HepG2 (cell line): ENCODE results near the gene TOR2A. TPM values are rescaled to one million over a fixed set of nuclear protein-coding genes. Genes with fewer than 3 reads are reported as not detected.

Experiments
- ATAC-seq: fragments of 200-7000 bp; cut with Tn5 transposase; 3 replicates; pipeline ENCODE4 v1.9.1; 2020; ENCODE audit warnings: mild to moderate bottlenecking, moderate library complexity
- BruUV-seq: library from RNA; stranded (reverse); fragments of 400-500 nt; replicated peaks from 2 replicates; lab custom pipeline; 2021; lab: Mats Ljungman, UMichigan
- CTCF ChIA-PET: fragments of 300-600 bp; formaldehyde crosslinking; extraction: SDS; loops from one replicate; lab custom pipeline; 2021; ENCODE audit warnings: low total read pairs, inconsistent platforms, low intra/inter-chr PET ratio; lab: Yijun Ruan, JAX
- POLR2A ChIA-PET: fragments of 350-600 bp; sonication (Branson Sonifier 250); formaldehyde crosslinking; loops from one replicate; lab custom pipeline; 2020; ENCODE audit warnings: antibody characterized with exemption, inconsistent platforms; lab: Yijun Ruan, JAX
- DNase-seq: peaks from one replicate; pipeline ENCODE4 v3.0.0-alpha.2; 2015; ENCODE audit warnings: low spot score
- FAIRE-seq: peaks from 3 replicates; lab custom pipeline; 2011; peaks lifted over from hg19 to GRCh38; lab: Jason Lieb, UNC
- H2AFZ ChIP-seq: one replicate; pipeline ENCODE4 v1.6.1; 2011; ENCODE audit warnings: low read length, inconsistent platforms
- H3K27ac ChIP-seq: fragments of 300-600 bp; 3 replicates; pipeline ENCODE4 v1.8.0; 2011; ENCODE audit warnings: mixed run types, mild to moderate bottlenecking, mixed read lengths, low read length, inconsistent platforms; ENCODE audit not compliant: insufficient read depth; ENCODE audit errors: extremely low read length
- H3K27me3 ChIP-seq, 2 experiments: fragments of 200-600 bp in 1 of 2; 2 replicates in 1 of 2; 3 replicates in 1 of 2; pipeline versions ENCODE4 v1.6.0 to v1.8.0; 2011; ENCODE audit warnings: low read length in 2 of 2, mild to moderate bottlenecking in 2 of 2, moderate library complexity in 2 of 2, inconsistent platforms in 1 of 2; ENCODE audit not compliant: insufficient read depth in 2 of 2, control insufficient read depth in 1 of 2
- H3K36me3 ChIP-seq, 2 experiments: fragments of 200-600 bp in 1 of 2; replicated peaks in 1 of 2; 2 replicates in 1 of 2; 3 replicates in 1 of 2; pipeline versions ENCODE4 v1.5.1 to v1.8.0; 2011; ENCODE audit warnings: low read length in 2 of 2, inconsistent platforms in 1 of 2; ENCODE audit not compliant: insufficient read depth in 2 of 2, control insufficient read depth in 1 of 2
- H3K4me1 ChIP-seq: 2 replicates; pipeline ENCODE4 v1.5.1; 2012; ENCODE audit warnings: low read length, inconsistent platforms; ENCODE audit not compliant: insufficient read depth
- H3K4me2 ChIP-seq: 2 replicates; pipeline ENCODE4 v1.6.0; 2011; ENCODE audit warnings: low read depth, low read length, inconsistent platforms
- H3K4me3 ChIP-seq, 3 experiments: fragments of 200-600 bp in 1 of 3; sonication (generic), shearing (Covaris generic) in 1 of 3; replicated peaks in 1 of 3; 2 replicates each; pipeline ENCODE4 v1.5.1; 2011 to 2016; ENCODE audit warnings: low read length in 3 of 3, inconsistent platforms in 2 of 3, low read depth in 2 of 3, mild to moderate bottlenecking in 2 of 3, control low read depth in 1 of 3, mixed read lengths in 1 of 3; ENCODE audit not compliant: insufficient read depth in 1 of 3
- H3K79me2 ChIP-seq: one replicate; pipeline ENCODE4 v1.6.1; 2011; ENCODE audit warnings: low read length, inconsistent platforms; ENCODE audit not compliant: insufficient read depth
- H3K9ac ChIP-seq: 2 replicates; pipeline ENCODE4 v1.6.0; 2011; ENCODE audit warnings: mild to moderate bottlenecking, low read depth, low read length, inconsistent platforms; ENCODE audit not compliant: insufficient read depth
- H3K9me3 ChIP-seq: 2 replicates; pipeline ENCODE4 v1.5.1; 2012; ENCODE audit warnings: mild to moderate bottlenecking, low read length
- H4K20me1 ChIP-seq: 2 replicates; pipeline ENCODE4 v1.6.0; 2011; ENCODE audit warnings: inconsistent platforms, mild to moderate bottlenecking, low read length, moderate library complexity; ENCODE audit not compliant: insufficient read depth
- FLYWCH1 ChIP-seq: sonication (generic); formaldehyde crosslinking; IDR thresholded peaks from 2 replicates; pipeline ENCODE4 v1.8.1; 2023; ENCODE audit warnings: mild to moderate bottlenecking, missing genetic modification reagents
- FOXM1 ChIP-seq: sonication (generic); formaldehyde crosslinking; IDR thresholded peaks from 2 replicates; pipeline ENCODE4 v1.5.0; 2020; ENCODE audit warnings: missing genetic modification reagents
- NONO ChIP-seq, 2 experiments: fragments of 450-650 bp in 1 of 2; sonication (generic) in 1 of 2; formaldehyde crosslinking in 1 of 2; IDR thresholded peaks in 1 of 2; conservative IDR thresholded peaks in 1 of 2; 2 replicates each; pipeline versions ENCODE4 v1.6.1 to v1.8.0; 2017 to 2022; ENCODE audit warnings: mild to moderate bottlenecking in 1 of 2, missing genetic modification reagents in 1 of 2, moderate library complexity in 1 of 2
- PAXIP1 ChIP-seq: sonication (generic); formaldehyde crosslinking; conservative IDR thresholded peaks from 2 replicates; pipeline ENCODE4 v1.4.0; 2020; ENCODE audit warnings: mild to moderate bottlenecking, missing genetic modification reagents, moderate library complexity
- ZBTB38 ChIP-seq: sonication (generic); formaldehyde crosslinking; IDR thresholded peaks from 2 replicates; pipeline ENCODE4 v1.5.1; 2020; ENCODE audit warnings: mild to moderate bottlenecking, missing genetic modification reagents
- WGBS: methylation state at CpG from one replicate; pipeline ENCODE4 v1.1.6; 2017; ENCODE audit warnings: low lambda C conversion rate; 5-methylcytosine and 5-hydroxymethylcytosine counted together
- in situ Hi-C: cut with HindIII; loops from 2 replicates; pipeline ENCODE4 v1.10.0; 2017; ENCODE audit warnings: low pct_unique_long_range_greater_than_20kb; ENCODE audit not compliant: extremely low pct_ligation_motif_present
- intact Hi-C: fragments of 100-400 bp; cut with micrococcal nuclease; formaldehyde crosslinking; loops from one replicate; pipeline ENCODE4 v1.10.0; 2022; ENCODE audit not compliant: unreplicated experiment
- polyA plus RNA-seq, 8 experiments: library from polyadenylated mRNA; depleted of rRNA in 3 of 8; stranded (reverse) in 7 of 8; unstranded in 1 of 8; fragments of >200 nt; fragmentation: Illumina TruSeq in 4 of 8; extraction: Trizol in 4 of 8; gene quantifications; 2 replicates each; pipeline versions ENCODE4 v1.2.1 to v1.2.3, GENCODE V29; 2011 to 2016; ENCODE audit warnings: low read depth in 4 of 8, missing spikeins in 1 of 8, mixed read lengths in 1 of 8; ENCODE audit not compliant: insufficient read depth in 1 of 8
- total RNA-seq, 5 experiments: library from RNA; depleted of rRNA; stranded (reverse); fragments of >200 nt; fragmentation: Illumina TruSeq; extraction: Trizol; gene quantifications; 2 replicates each; pipeline ENCODE4 v1.2.3, GENCODE V29; 2016; ENCODE audit warnings: low read depth in 1 of 5

The TOR2A gene
- total and polyA plus RNA-seq, 2 of the 13 experiments (the other 11 are each of a cell fraction or from before 2014, with no cell fraction given) = 3.5 to 7.2 TPM

- no peaks in the 10 kb centered on the region for H4K20me1 ChIP-seq
- H2AFZ ChIP-seq = no peak overlapping the region
- DNase-seq = no peak
- intact Hi-C loops (no loop called here), in situ Hi-C loops (loop anchor here (5.0 to 10.0 kb wide), 2 partner anchors 44 to 234 kb away; no protein-coding TSS in a partner anchor)
- no peaks in the 10 kb centered on the region for H3K9me3 ChIP-seq
- H3K4me3 ChIP-seq = no peak overlapping the region
- no peak overlapping the region for H3K4me2 ChIP-seq
- no peak for FAIRE-seq
- ChIA-PET CTCF (no interaction called here), POLR2A (no interaction called here)
- no peaks in the 10 kb centered on the region for H3K36me3 ChIP-seq
- H3K9ac ChIP-seq = no peak overlapping the region
- no peak for ATAC-seq
- H3K27ac ChIP-seq = no peak overlapping the region
- no TSS peak for BruUV-seq
- WGBS = 48% methylated on average over 2 of the region's 13 CpGs
- H3K27me3 ChIP-seq = peaks cover 4 to 32% of the 10 kb centered on the region in 2 experiments; a peak in 4 of 5 replicates
- H3K4me1 ChIP-seq = peaks cover 34% of the 10 kb centered on the region
- no peak for TF ChIP-seq FOXM1
- no peak for TF ChIP-seq PAXIP1 (CRISPR knock-in tag)
- TF ChIP-seq ZBTB38 (CRISPR knock-in tag) = no peak
- TF ChIP-seq NONO (IDR thresholded peaks at IDR 0.05) = no peak
- no peak for TF ChIP-seq NONO (CRISPR knock-in tag; conservative IDR thresholded peaks at IDR 0.05)
- TF ChIP-seq FLYWCH1 = no peak
- no peaks in the 10 kb centered on the region for H3K79me2 ChIP-seq
These were observed 3.6 kb upstream of the TOR2A start for GRCh38 chr9:127738666-127739065.
